Measurements from ENCODE around the gene PIGK.

The PIGK gene

DNA sequence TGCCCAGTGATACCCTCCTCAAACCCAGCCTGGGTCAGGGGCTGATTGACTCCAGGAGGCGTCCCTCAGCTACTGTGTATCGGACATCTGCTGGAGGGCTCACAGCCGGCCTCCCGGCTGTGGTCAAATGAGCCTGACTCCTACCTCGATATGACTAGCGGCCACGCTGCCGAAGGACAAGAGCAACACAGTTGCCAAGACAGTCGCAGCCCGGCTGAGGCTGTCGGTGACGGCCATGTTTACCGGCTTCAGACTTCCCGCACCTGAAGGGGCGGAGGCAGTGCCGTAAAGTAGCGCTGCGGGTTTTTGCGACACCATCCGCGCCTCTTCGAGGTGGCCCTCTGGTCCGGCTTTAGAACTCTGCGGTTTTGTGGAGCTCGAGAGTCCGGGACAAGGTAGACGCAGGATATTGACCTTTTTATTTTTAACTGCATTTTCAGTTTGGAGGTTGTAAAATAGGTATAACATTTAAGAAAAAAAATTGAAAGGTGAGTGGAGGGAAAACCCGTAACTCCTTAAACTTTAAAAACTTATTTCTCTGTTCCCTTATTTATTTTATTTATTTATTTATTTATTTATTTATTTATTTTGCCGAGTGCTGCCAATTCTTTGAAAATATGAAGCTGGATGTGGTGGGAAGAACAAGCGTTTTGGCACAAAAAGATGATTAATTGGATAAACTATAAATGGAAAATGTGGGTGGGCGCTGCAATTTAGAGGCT lies at the start of gene PIGK:
Gene PIGK (minus strand): TSS at position 265 of the 722 bp plus-strand sequence. CDS start 28 bp downstream, at position 237.
- H3K4me3 Mint-ChIP-seq: peak within 1 kb of the TSS; percentile 92
- DNase-seq (ENCODE audit: low spot score in 2 of 2): peak; percentile 73 to 80

GRCh38 chr1:77267035-77267434 lies 47.8 kb upstream of the PIGK start:
- H3K27me3 Mint-ChIP-seq: peaks cover 7% of the 10 kb centered on the region
- H3K9me3 Mint-ChIP-seq: no peaks in the 10 kb centered on the region
- ATAC-seq (ENCODE audit: low read depth) (no peak), DNase-seq (ENCODE audit: low spot score in 2 of 2) (no peak)
- no peak overlapping the region for H3K27ac Mint-ChIP-seq
- no peak overlapping the region for H3K4me3 Mint-ChIP-seq
- no peaks in the 10 kb centered on the region for H3K36me3 Mint-ChIP-seq
- no peaks in the 10 kb centered on the region for H3K4me1 Mint-ChIP-seq

More for the DNA sequence above, at the start of gene PIGK:
- H3K4me1 Mint-ChIP-seq: peaks cover 23% of the 10 kb centered on the region
- H3K27ac Mint-ChIP-seq: peak within 1 kb of the TSS; percentile 92
- peaks cover 15% of the 10 kb centered on the region for H3K36me3 Mint-ChIP-seq
- no peaks in the 10 kb centered on the region for H3K9me3 Mint-ChIP-seq
- H3K27me3 Mint-ChIP-seq: no peaks in the 10 kb centered on the region
- peak; percentile 95 for ATAC-seq (ENCODE audit: low read depth)

DNA sequence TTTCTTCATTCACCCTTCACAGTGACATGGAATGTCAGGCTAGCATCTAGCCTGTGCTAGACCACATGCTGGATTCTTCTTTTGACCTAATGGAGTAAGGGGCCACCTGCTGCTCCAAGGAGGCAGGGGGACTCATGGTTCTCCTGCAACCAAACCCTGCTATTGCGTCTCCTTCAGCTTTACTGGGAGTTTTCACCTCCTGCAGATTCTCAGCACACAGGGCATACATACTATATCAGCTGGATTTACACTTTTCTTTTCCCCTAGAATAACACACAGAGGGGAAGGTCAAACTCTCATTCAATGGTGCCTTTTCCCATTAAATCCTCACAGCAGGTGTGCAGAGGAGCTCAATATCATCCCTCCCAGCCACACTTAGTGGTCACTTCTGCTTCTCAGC lies 46.0 kb upstream of the PIGK start:
- ATAC-seq (ENCODE audit: low read depth) (no peak), DNase-seq (ENCODE audit: low spot score in 2 of 2) (no peak)
- Mint-ChIP-seq H3K4me3 (no peak overlapping the region), H3K9me3 (no peaks in the 10 kb centered on the region), H3K27ac (no peak overlapping the region), H3K4me1 (no peaks in the 10 kb centered on the region), H3K27me3 (peaks cover 7% of the 10 kb centered on the region), H3K36me3 (no peaks in the 10 kb centered on the region)

- H3K27me3 Mint-ChIP-seq: peaks cover 5% of the 10 kb centered on the region
- no peaks in the 10 kb centered on the region for H3K4me1 Mint-ChIP-seq
- no peak for DNase-seq (ENCODE audit: low spot score in 2 of 2)
- no peak overlapping the region for H3K27ac Mint-ChIP-seq
- no peak overlapping the region for H3K4me3 Mint-ChIP-seq
- H3K9me3 Mint-ChIP-seq: no peaks in the 10 kb centered on the region
- ATAC-seq (ENCODE audit: low read depth): no peak
- H3K36me3 Mint-ChIP-seq: no peaks in the 10 kb centered on the region
Measured at GRCh38 chr1:77263708-77264107, 44.5 kb upstream of the PIGK start.

- H3K27ac Mint-ChIP-seq: no peak overlapping the region
- no peaks in the 10 kb centered on the region for H3K4me1 Mint-ChIP-seq
- H3K4me3 Mint-ChIP-seq: no peak overlapping the region
- DNase-seq (ENCODE audit: low spot score in 2 of 2): no peak
- H3K9me3 Mint-ChIP-seq: peaks cover 21% of the 10 kb centered on the region
- peaks cover 3% of the 10 kb centered on the region for H3K27me3 Mint-ChIP-seq
- peaks cover 3% of the 10 kb centered on the region for H3K36me3 Mint-ChIP-seq
- ATAC-seq (ENCODE audit: low read depth): no peak
Measured at GRCh38 chr1:77253211-77253610, 34.0 kb upstream of the PIGK start.

GRCh38 chr1:77250126-77250525 lies 30.9 kb upstream of the PIGK start:
- ATAC-seq (ENCODE audit: low read depth): no peak
- Mint-ChIP-seq H3K9me3 (peaks cover 19% of the 10 kb centered on the region), H3K27ac (no peak overlapping the region)

GRCh38 chr1:77245830-77246229 lies 26.6 kb upstream of the PIGK start:
- no peaks in the 10 kb centered on the region for H3K4me1 Mint-ChIP-seq
- DNase-seq (ENCODE audit: low spot score in 2 of 2) (no peak), ATAC-seq (ENCODE audit: low read depth) (no peak)
- H3K27ac Mint-ChIP-seq: no peak overlapping the region
- peaks cover 3% of the 10 kb centered on the region for H3K27me3 Mint-ChIP-seq
- peaks cover 3% of the 10 kb centered on the region for H3K36me3 Mint-ChIP-seq
- H3K4me3 Mint-ChIP-seq: no peak overlapping the region
- peaks cover 15% of the 10 kb centered on the region for H3K9me3 Mint-ChIP-seq

More at GRCh38 chr1:77250126-77250525, 30.9 kb upstream of the PIGK start:
- peaks cover 3% of the 10 kb centered on the region for H3K27me3 Mint-ChIP-seq
- peaks cover 3% of the 10 kb centered on the region for H3K36me3 Mint-ChIP-seq
- no peak overlapping the region for H3K4me3 Mint-ChIP-seq
- H3K4me1 Mint-ChIP-seq: no peaks in the 10 kb centered on the region
- no peak for DNase-seq (ENCODE audit: low spot score in 2 of 2)

DNA sequence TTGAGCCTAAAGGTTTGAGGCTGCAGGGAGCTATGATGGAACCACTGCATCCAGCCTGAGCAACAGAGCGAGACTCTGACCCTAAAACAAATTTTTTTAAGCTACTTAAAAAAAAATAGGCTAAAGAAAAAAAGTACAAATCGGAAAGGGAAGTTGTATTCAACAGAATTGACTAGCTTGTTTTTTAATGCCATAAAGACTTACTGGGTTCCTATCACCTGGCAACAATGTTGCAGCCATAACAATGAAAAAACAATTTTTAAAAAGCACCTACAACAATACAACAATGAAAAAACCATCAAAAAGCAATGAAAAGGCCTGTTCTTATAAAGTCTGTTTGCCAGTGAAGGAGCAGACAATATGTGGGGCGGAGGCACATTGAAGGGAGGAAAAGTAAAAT lies 20.1 kb upstream of the PIGK start:
- ATAC-seq (ENCODE audit: low read depth): no peak
- Mint-ChIP-seq H3K36me3 (no peaks in the 10 kb centered on the region), H3K9me3 (peaks cover 4% of the 10 kb centered on the region), H3K4me1 (no peaks in the 10 kb centered on the region), H3K27ac (no peak overlapping the region), H3K27me3 (peaks cover 6% of the 10 kb centered on the region), H3K4me3 (no peak overlapping the region)
- no peak for DNase-seq (ENCODE audit: low spot score in 2 of 2)

GRCh38 chr1:77238462-77238861 lies 19.2 kb upstream of the PIGK start:
- Mint-ChIP-seq H3K27me3 (peaks cover 6% of the 10 kb centered on the region), H3K27ac (no peak overlapping the region), H3K9me3 (peaks cover 4% of the 10 kb centered on the region), H3K4me1 (no peaks in the 10 kb centered on the region), H3K4me3 (no peak overlapping the region), H3K36me3 (peaks cover 2% of the 10 kb centered on the region)
- no peak for DNase-seq (ENCODE audit: low spot score in 2 of 2)
- no peak for ATAC-seq (ENCODE audit: low read depth)

GRCh38 chr1:77234943-77235342 lies 15.7 kb upstream of the PIGK start:
- no peak overlapping the region for H3K4me3 Mint-ChIP-seq
- peaks cover 4% of the 10 kb centered on the region for H3K36me3 Mint-ChIP-seq
- peaks cover 6% of the 10 kb centered on the region for H3K9me3 Mint-ChIP-seq
- DNase-seq (ENCODE audit: low spot score in 2 of 2): no peak
- peaks cover 6% of the 10 kb centered on the region for H3K27me3 Mint-ChIP-seq
- no peaks in the 10 kb centered on the region for H3K4me1 Mint-ChIP-seq
- no peak overlapping the region for H3K27ac Mint-ChIP-seq
- no peak for ATAC-seq (ENCODE audit: low read depth)

- DNase-seq (ENCODE audit: low spot score in 2 of 2) (no peak), ATAC-seq (ENCODE audit: low read depth) (no peak)
- H3K36me3 Mint-ChIP-seq: peaks cover 4% of the 10 kb centered on the region
- peaks cover 6% of the 10 kb centered on the region for H3K27me3 Mint-ChIP-seq
- H3K9me3 Mint-ChIP-seq: peaks cover 6% of the 10 kb centered on the region
- H3K27ac Mint-ChIP-seq: no peak overlapping the region
- H3K4me3 Mint-ChIP-seq: no peak overlapping the region
- no peaks in the 10 kb centered on the region for H3K4me1 Mint-ChIP-seq
Measured at GRCh38 chr1:77234096-77234495, 14.9 kb upstream of the PIGK start.

GRCh38 chr1:77232829-77233228 lies 13.6 kb upstream of the PIGK start:
- Mint-ChIP-seq H3K27me3 (peaks cover 2% of the 10 kb centered on the region), H3K4me1 (no peaks in the 10 kb centered on the region), H3K4me3 (no peak overlapping the region), H3K9me3 (peaks cover 6% of the 10 kb centered on the region), H3K27ac (no peak overlapping the region), H3K36me3 (peaks cover 4% of the 10 kb centered on the region)
- DNase-seq (ENCODE audit: low spot score in 2 of 2): no peak
- no peak for ATAC-seq (ENCODE audit: low read depth)

DNA sequence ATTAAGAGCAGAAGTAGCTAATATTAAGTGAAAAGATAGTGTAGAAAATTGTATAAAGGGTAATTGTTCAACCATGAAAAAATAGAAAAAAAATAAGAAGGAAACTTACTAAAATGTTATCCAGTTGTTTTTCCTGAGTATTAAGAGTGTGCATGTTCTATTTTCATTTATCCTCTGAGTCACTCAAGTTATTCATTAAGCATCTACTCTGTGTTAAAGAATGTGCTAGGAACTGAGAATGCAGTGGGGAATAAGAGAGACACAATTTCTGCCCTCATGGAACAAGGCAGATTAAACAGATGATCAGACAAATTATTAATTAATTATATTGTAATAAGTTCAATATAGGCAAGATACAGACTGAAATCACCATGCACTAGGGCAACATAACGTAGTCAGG lies 10.8 kb upstream of the PIGK start:
- Mint-ChIP-seq H3K27ac (no peak overlapping the region), H3K9me3 (peaks cover 6% of the 10 kb centered on the region), H3K36me3 (peaks cover 4% of the 10 kb centered on the region), H3K4me1 (no peaks in the 10 kb centered on the region), H3K27me3 (peaks cover 3% of the 10 kb centered on the region), H3K4me3 (no peak overlapping the region)
- ATAC-seq (ENCODE audit: low read depth): no peak
- DNase-seq (ENCODE audit: low spot score in 2 of 2): no peak

GRCh38 chr1:77228836-77229235 lies 9.6 kb upstream of the PIGK start:
- Mint-ChIP-seq H3K27me3 (peaks cover 3% of the 10 kb centered on the region), H3K4me1 (no peaks in the 10 kb centered on the region), H3K4me3 (no peak overlapping the region), H3K36me3 (peaks cover 4% of the 10 kb centered on the region), H3K9me3 (peaks cover 6% of the 10 kb centered on the region), H3K27ac (no peak overlapping the region)
- ATAC-seq (ENCODE audit: low read depth) (no peak), DNase-seq (ENCODE audit: low spot score in 2 of 2) (no peak)

- H3K4me1 Mint-ChIP-seq: no peaks in the 10 kb centered on the region
- H3K27ac Mint-ChIP-seq: no peak overlapping the region
- no peak overlapping the region for H3K4me3 Mint-ChIP-seq
- H3K27me3 Mint-ChIP-seq: peaks cover 3% of the 10 kb centered on the region
- DNase-seq (ENCODE audit: low spot score in 2 of 2) (no peak), ATAC-seq (ENCODE audit: low read depth) (no peak)
- H3K36me3 Mint-ChIP-seq: peaks cover 7% of the 10 kb centered on the region
- H3K9me3 Mint-ChIP-seq: no peaks in the 10 kb centered on the region
Measured at GRCh38 chr1:77227381-77227780, 8.2 kb upstream of the PIGK start.
